Measurements from ENCODE around the gene SFSWAP.

SFSWAP gene

GRCh38 chr12:131733874-131734273 is 23.0 kb downstream of the SFSWAP start:
- TF ChIP-seq FOXP2 (optimal IDR thresholded peaks at IDR 0.05; ENCODE audit: borderline replicate concordance, extremely low read depth, extremely low read length, insufficient read depth) (no peak), SIN3A (IDR thresholded peaks at IDR 0.05; ENCODE audit: borderline replicate concordance, insufficient read depth, low read length) (no peak), TAF1 (IDR thresholded peaks at IDR 0.05; ENCODE audit: borderline replicate concordance, insufficient read depth, low read length) (no peak), POLR2AphosphoS5 (IDR thresholded peaks at IDR 0.05; ENCODE audit: low read depth, low read length) (no peak)
- TF ChIP-seq, protein P1, sequence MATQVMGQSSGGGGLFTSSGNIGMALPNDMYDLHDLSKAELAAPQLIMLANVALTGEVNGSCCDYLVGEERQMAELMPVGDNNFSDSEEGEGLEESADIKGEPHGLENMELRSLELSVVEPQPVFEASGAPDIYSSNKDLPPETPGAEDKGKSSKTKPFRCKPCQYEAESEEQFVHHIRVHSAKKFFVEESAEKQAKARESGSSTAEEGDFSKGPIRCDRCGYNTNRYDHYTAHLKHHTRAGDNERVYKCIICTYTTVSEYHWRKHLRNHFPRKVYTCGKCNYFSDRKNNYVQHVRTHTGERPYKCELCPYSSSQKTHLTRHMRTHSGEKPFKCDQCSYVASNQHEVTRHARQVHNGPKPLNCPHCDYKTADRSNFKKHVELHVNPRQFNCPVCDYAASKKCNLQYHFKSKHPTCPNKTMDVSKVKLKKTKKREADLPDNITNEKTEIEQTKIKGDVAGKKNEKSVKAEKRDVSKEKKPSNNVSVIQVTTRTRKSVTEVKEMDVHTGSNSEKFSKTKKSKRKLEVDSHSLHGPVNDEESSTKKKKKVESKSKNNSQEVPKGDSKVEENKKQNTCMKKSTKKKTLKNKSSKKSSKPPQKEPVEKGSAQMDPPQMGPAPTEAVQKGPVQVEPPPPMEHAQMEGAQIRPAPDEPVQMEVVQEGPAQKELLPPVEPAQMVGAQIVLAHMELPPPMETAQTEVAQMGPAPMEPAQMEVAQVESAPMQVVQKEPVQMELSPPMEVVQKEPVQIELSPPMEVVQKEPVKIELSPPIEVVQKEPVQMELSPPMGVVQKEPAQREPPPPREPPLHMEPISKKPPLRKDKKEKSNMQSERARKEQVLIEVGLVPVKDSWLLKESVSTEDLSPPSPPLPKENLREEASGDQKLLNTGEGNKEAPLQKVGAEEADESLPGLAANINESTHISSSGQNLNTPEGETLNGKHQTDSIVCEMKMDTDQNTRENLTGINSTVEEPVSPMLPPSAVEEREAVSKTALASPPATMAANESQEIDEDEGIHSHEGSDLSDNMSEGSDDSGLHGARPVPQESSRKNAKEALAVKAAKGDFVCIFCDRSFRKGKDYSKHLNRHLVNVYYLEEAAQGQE (IDR thresholded peaks at IDR 0.05; ENCODE audit: insufficient read depth in 1 of 2, low read depth in 2 of 2, low read length in 2 of 2), result no peak

DNA sequence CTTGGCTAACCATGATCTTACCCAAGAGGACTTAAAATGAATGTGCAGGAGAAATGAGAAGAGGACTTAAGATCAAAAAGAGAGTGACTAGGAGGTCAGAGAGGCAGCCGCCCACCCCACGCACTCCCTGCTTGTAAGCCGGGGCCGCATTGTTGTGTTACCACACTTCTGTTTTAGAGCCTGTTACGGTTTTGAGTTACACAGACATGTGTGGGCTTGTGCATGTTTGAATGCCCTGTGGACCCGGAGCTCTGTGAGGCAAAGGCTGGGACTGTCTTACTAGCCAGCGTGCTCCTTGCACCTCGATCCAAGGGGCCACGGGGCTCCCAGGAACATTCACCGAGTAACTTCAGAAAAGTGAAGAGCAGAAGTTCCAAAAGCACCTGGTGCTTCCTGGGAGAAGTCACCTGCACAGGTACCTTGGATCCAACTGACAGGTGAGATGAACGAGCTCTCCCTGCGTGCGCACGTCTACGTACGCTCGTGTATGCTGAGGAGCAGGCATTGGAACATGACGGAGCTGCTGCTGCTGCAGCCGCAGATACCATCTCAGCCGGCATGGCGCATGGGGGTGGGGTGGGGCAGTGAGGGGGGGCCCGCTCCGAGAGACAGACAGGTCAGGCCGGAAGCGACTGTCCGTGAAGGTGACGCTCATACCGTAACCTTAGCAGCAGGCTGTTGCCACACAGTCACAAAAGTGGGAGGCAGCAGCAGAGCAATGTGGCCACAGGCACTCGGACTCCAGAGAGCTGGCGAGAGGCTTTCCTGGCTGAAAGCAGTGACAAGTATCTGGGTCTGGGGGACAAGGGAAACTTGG is 23.7 kb downstream of the SFSWAP start:
- TF ChIP-seq SIN3A (IDR thresholded peaks at IDR 0.05; ENCODE audit: borderline replicate concordance, insufficient read depth, low read length) (no peak), FOXP2 (optimal IDR thresholded peaks at IDR 0.05; ENCODE audit: borderline replicate concordance, extremely low read depth, extremely low read length, insufficient read depth) (no peak), TAF1 (IDR thresholded peaks at IDR 0.05; ENCODE audit: borderline replicate concordance, insufficient read depth, low read length) (no peak), POLR2AphosphoS5 (IDR thresholded peaks at IDR 0.05; ENCODE audit: low read depth, low read length) (no peak)
- TF ChIP-seq, protein P1 (IDR thresholded peaks at IDR 0.05; ENCODE audit: insufficient read depth in 1 of 2, low read depth in 2 of 2, low read length in 2 of 2), result no peak

- TF ChIP-seq SIN3A (IDR thresholded peaks at IDR 0.05; ENCODE audit: borderline replicate concordance, insufficient read depth, low read length) (no peak), FOXP2 (optimal IDR thresholded peaks at IDR 0.05; ENCODE audit: borderline replicate concordance, extremely low read depth, extremely low read length, insufficient read depth) (no peak), TAF1 (IDR thresholded peaks at IDR 0.05; ENCODE audit: borderline replicate concordance, insufficient read depth, low read length) (no peak), POLR2AphosphoS5 (IDR thresholded peaks at IDR 0.05; ENCODE audit: low read depth, low read length) (no peak)
- TF ChIP-seq, protein P1 (IDR thresholded peaks at IDR 0.05; ENCODE audit: insufficient read depth in 1 of 2, low read depth in 2 of 2, low read length in 2 of 2), result no peak
Observed at GRCh38 chr12:131735153-131735456, 24.2 kb downstream of the SFSWAP start.

DNA sequence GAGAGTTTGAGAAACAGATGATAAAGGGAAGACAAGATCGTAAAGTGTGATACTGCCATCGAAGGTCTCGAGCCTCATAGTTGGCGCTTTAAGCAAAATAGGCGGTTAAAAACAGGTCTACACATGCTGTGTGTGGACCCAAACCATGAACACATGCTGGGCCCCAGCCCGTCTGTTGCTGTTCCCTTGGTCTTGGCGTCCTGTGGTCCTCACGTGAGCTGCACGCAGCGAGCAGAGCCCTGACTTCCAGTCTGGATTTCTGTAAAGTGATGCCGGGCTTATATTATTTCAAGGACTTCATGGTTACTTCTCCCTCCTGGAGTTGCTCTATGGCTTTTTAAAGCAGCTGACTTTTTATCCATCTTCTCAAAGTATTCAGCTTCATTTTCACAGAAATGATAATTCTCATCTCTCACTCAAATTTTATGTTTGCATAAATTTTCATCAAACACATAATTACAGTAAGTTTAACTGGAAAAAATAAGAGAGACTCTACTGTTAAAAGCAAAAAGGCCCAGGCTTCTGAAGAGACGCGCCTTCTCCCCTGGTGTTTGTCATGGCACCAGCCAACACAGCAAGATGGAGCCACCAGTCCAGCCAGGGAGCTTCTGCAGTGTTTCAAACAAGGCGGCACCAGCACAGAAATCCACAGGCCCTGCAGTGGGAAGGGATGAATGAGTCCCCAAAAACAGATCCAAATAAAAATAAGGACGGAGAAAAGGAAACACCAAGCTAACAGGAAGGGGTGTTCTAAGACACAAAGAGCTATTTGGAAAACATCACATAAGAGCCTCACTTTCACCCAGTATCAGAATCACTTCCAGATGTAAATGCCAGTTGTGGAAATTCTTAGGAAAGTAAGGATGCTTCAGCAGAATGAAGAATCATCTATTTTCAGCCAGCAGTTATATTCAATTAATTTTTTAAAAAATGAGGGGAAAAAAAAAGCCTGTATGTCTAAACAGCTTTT is 24.9 kb downstream of the SFSWAP start:
- no peak for TF ChIP-seq POLR2AphosphoS5 (IDR thresholded peaks at IDR 0.05; ENCODE audit: low read depth, low read length)

DNA sequence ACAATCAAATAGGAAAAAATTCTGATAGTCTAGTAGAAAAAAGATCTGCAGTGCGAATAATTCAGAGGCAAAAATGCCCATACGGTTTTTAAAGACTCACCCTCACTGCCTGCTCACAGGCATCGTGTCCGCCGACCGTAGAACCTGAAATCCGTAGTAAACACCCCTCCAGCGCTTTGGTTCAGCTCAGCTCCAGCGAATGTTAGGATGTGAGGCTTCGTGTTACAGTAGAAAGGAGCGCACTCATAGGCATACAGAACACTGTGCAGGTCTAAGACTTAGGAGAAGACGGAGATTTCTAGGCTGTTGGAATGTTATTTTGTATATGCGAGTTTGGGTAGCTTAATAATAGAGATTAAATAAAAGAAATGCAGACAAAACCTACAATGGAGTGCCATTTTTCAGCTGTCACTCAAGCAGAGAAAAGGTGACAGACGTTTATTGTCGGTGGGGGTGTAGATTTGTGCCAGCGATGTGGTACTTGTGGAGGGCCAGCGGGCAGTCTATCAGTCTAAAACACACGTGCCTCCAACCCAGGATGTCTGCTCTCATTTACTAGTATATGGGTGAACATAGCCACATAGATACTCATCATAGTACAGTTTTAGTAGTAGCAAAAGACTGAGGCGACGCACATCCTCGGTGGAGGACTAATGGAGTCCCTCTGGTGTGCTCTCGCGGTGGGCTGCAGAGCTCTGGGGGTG is 25.7 kb downstream of the SFSWAP start:
- TF ChIP-seq, protein P1 (IDR thresholded peaks at IDR 0.05; ENCODE audit: insufficient read depth in 1 of 2, low read depth in 2 of 2, low read length in 2 of 2), result no peak
- no peak for TF ChIP-seq TAF1 (IDR thresholded peaks at IDR 0.05; ENCODE audit: borderline replicate concordance, insufficient read depth, low read length)
- TF ChIP-seq FOXP2 (optimal IDR thresholded peaks at IDR 0.05; ENCODE audit: borderline replicate concordance, extremely low read depth, extremely low read length, insufficient read depth), result no peak
- TF ChIP-seq SIN3A (IDR thresholded peaks at IDR 0.05; ENCODE audit: borderline replicate concordance, insufficient read depth, low read length), result no peak
- no peak for TF ChIP-seq POLR2AphosphoS5 (IDR thresholded peaks at IDR 0.05; ENCODE audit: low read depth, low read length)
